HG03135 (cell line): Measurements from ENCODE around the gene FAM107B.

ENCODE experiments used
- ATAC-seq: cut with Tn5 transposase; IDR thresholded peaks from one replicate; pipeline ENCODE4 v1.9.1; 2021; ENCODE audit warnings: mild to moderate bottlenecking, moderate library complexity; ENCODE audit not compliant: unreplicated experiment

The FAM107B gene

GRCh38 chr10:14585287-14586193 is 189.2 kb downstream of the FAM107B start:
- no peak for ATAC-seq

GRCh38 chr10:14584661-14585060 is 190.0 kb downstream of the FAM107B start:
- ATAC-seq: no peak

GRCh38 chr10:14583967-14584366 is 190.7 kb downstream of the FAM107B start:
- no peak for ATAC-seq

GRCh38 chr10:14583252-14583651 is 191.4 kb downstream of the FAM107B start:
- no peak for ATAC-seq

- no peak for ATAC-seq
These were observed 193.0 kb downstream of the FAM107B start for GRCh38 chr10:14581553-14582321.

GRCh38 chr10:14580671-14581332 is 193.9 kb downstream of the FAM107B start:
- no peak for ATAC-seq

GRCh38 chr10:14579405-14579804 is 195.3 kb downstream of the FAM107B start:
- no peak for ATAC-seq

GRCh38 chr10:14578060-14578952 is 196.4 kb downstream of the FAM107B start:
- ATAC-seq: no peak

- ATAC-seq: no peak
These were observed 199.8 kb downstream of the FAM107B start for GRCh38 chr10:14574885-14575284.

GRCh38 chr10:14574291-14574690 is 200.4 kb downstream of the FAM107B start:
- ATAC-seq: no peak

GRCh38 chr10:14573666-14574261 is 200.9 kb downstream of the FAM107B start:
- no peak for ATAC-seq

- no peak for ATAC-seq
These were observed 201.9 kb downstream of the FAM107B start for GRCh38 chr10:14572811-14573210.

- peak; percentile 77 for ATAC-seq
These were observed 202.7 kb downstream of the FAM107B start for GRCh38 chr10:14571866-14572507.

GRCh38 chr10:14570800-14571199 is 203.9 kb downstream of the FAM107B start:
- ATAC-seq: no peak

GRCh38 chr10:14569274-14570060 is 205.2 kb downstream of the FAM107B start:
- ATAC-seq: no peak

- ATAC-seq: no peak
These were observed 207.3 kb downstream of the FAM107B start for GRCh38 chr10:14567421-14567820.

- no peak for ATAC-seq
These were observed 208.2 kb downstream of the FAM107B start for GRCh38 chr10:14566498-14566897.

- no peak for ATAC-seq
These were observed 209.5 kb downstream of the FAM107B start for GRCh38 chr10:14565199-14565598.

GRCh38 chr10:14564268-14564744 is 210.4 kb downstream of the FAM107B start:
- no peak for ATAC-seq
